A549 (cell line): ENCODE results near the gene ASAP2. TPM values are rescaled to one million over a fixed set of nuclear protein-coding genes. Genes with fewer than 3 reads are reported as not detected.

Experiments
- ATAC-seq, 2 experiments: fragments of 200-7000 bp in 1 of 2; fragments of >200 bp in 1 of 2; cut with Nextera tagmentation in 1 of 2; cut with Tn5 transposase in 1 of 2; 3 replicates each; pipeline versions ENCODE4 v1.8.0 to v1.9.1; 2018 to 2020; ENCODE audit warnings: mild to moderate bottlenecking in 1 of 2, moderate library complexity in 1 of 2
- CTCF ChIA-PET: fragments of 300-600 bp; sonication (Branson Sonifier 250); formaldehyde crosslinking; extraction: SDS; loops from one replicate; lab custom pipeline; 2021; ENCODE audit warnings: antibody characterized with exemption, inconsistent platforms; lab: Yijun Ruan, JAX
- POLR2A ChIA-PET: fragments of 350-600 bp; formaldehyde crosslinking; extraction: SDS; loops from one replicate; lab custom pipeline; 2021; ENCODE audit warnings: antibody characterized with exemption, inconsistent platforms; lab: Yijun Ruan, JAX
- DNase-seq, 2 experiments: peaks; one replicate each; pipeline versions ENCODE4 v3.0.0 to v3.0.0-alpha.2; 2011 to 2016; ENCODE audit warnings: low read depth in 1 of 2, low spot score in 1 of 2
- FAIRE-seq: peaks from 2 replicates; lab custom pipeline; 2011; peaks lifted over from hg19 to GRCh38; lab: Jason Lieb, UNC
- H3K27ac ChIP-seq, 2 experiments: fragments of >200 bp; sonication (Bioruptor Twin); formaldehyde crosslinking; 3 replicates each; pipeline ENCODE4 v1.5.1; 2016 to 2017
- H3K4me1 ChIP-seq: fragments of >200 bp; sonication (Bioruptor Twin); formaldehyde crosslinking; 3 replicates; pipeline ENCODE4 v1.6.1; 2016
- H3K4me2 ChIP-seq: fragments of >200 bp; sonication (Bioruptor Twin); formaldehyde crosslinking; 3 replicates; pipeline ENCODE4 v1.6.1; 2016
- H3K4me3 ChIP-seq: fragments of >200 bp; sonication (Bioruptor Twin); formaldehyde crosslinking; 3 replicates; pipeline ENCODE4 v1.5.1; 2016
- H3K9me3 ChIP-seq: fragments of >200 bp; sonication (Bioruptor Twin); formaldehyde crosslinking; 3 replicates; pipeline ENCODE4 v1.6.1; 2016
- CBX8 ChIP-seq: fragments of 200-600 bp; sonication (generic); IDR thresholded peaks from 2 replicates; pipeline ENCODE4 v1.6.1; 2016
- CEBPB ChIP-seq, 2 experiments: fragments of >200 bp in 1 of 2; sonication (Bioruptor Twin) in 1 of 2; formaldehyde crosslinking in 1 of 2; IDR thresholded peaks; 2 replicates each; pipeline ENCODE4 v1.6.1; 2012 to 2016
- CHD2 ChIP-seq: fragments of 150-350 bp; IDR thresholded peaks from 2 replicates; pipeline ENCODE4 v1.6.1; 2014; ENCODE audit warnings: low read length; ENCODE audit not compliant: partially characterized antibody
- CHD4 ChIP-seq: fragments of 200-600 bp; sonication (generic); IDR thresholded peaks from 2 replicates; pipeline ENCODE4 v1.6.1; 2016; ENCODE audit warnings: antibody characterized with exemption, mild to moderate bottlenecking, borderline replicate concordance
- EP300 ChIP-seq, 2 experiments: fragments of >200 bp; sonication (Bioruptor Twin); formaldehyde crosslinking; IDR thresholded peaks; 2 replicates in 1 of 2; 3 replicates in 1 of 2; pipeline ENCODE4 v1.6.1; 2016 to 2017
- ESRRA ChIP-seq: fragments of 150-350 bp; IDR thresholded peaks from 2 replicates; pipeline ENCODE4 v1.6.1; 2014; ENCODE audit warnings: mild to moderate bottlenecking, low read length, borderline replicate concordance
- FOSB ChIP-seq: fragments of 250-450 bp; sonication (Bioruptor Pico); IDR thresholded peaks from 2 replicates; pipeline ENCODE4 v1.5.0; 2020; ENCODE audit warnings: mild to moderate bottlenecking, moderate library complexity
- HDAC2 ChIP-seq: fragments of 200-600 bp; sonication (generic); IDR thresholded peaks from 2 replicates; pipeline ENCODE4 v1.6.1; 2016
- HEYL ChIP-seq: fragments of 250-450 bp; sonication (Bioruptor Pico); IDR thresholded peaks from 2 replicates; pipeline ENCODE4 v1.8.0; 2021; ENCODE audit warnings: mild to moderate bottlenecking, moderate library complexity
- HMGXB4 ChIP-seq: fragments of 250-450 bp; sonication (Bioruptor Pico); IDR thresholded peaks from 2 replicates; pipeline ENCODE4 v1.5.0; 2021; ENCODE audit warnings: mild to moderate bottlenecking, moderate library complexity, borderline replicate concordance
- HOXB13 ChIP-seq: fragments of 250-450 bp; sonication (Bioruptor Pico); IDR thresholded peaks from 2 replicates; pipeline ENCODE4 v1.5.0; 2020; ENCODE audit warnings: low read depth, mild to moderate bottlenecking, moderate library complexity
- KDM5A ChIP-seq: fragments of 200-600 bp; sonication (generic); IDR thresholded peaks from 2 replicates; pipeline ENCODE4 v1.6.1; 2016; ENCODE audit warnings: antibody characterized with exemption, mild to moderate bottlenecking
- MAZ ChIP-seq: fragments of 150-350 bp; IDR thresholded peaks from 2 replicates; pipeline ENCODE4 v1.6.1; 2014; ENCODE audit warnings: antibody characterized with exemption, low read depth, low read length, borderline replicate concordance
- MYC ChIP-seq: IDR thresholded peaks from 2 replicates; pipeline ENCODE4 v1.6.1; 2012; ENCODE audit warnings: mild to moderate bottlenecking, inconsistent platforms, low read length, improper control_type of control experiment, borderline replicate concordance
- POLR2A ChIP-seq: IDR thresholded peaks from 2 replicates; pipeline ENCODE4 v1.6.1; 2012; ENCODE audit warnings: mild to moderate bottlenecking, low read length
- RAD21 ChIP-seq, 2 experiments: fragments of >200 bp in 1 of 2; sonication (Bioruptor Twin) in 1 of 2; formaldehyde crosslinking in 1 of 2; IDR thresholded peaks in 1 of 2; conservative IDR thresholded peaks in 1 of 2; 2 replicates in 1 of 2; 3 replicates in 1 of 2; pipeline ENCODE4 v1.6.1; 2012 to 2018; ENCODE audit warnings: inconsistent platforms in 1 of 2
- RCOR1 ChIP-seq: fragments of 150-350 bp; IDR thresholded peaks from 2 replicates; pipeline ENCODE4 v1.6.1; 2014; ENCODE audit warnings: antibody characterized with exemption, low read length, low read depth
- RNF2 ChIP-seq: fragments of 200-600 bp; sonication (generic); IDR thresholded peaks from 2 replicates; pipeline ENCODE4 v1.6.1; 2016; ENCODE audit warnings: low read depth, mild to moderate bottlenecking, antibody characterized with exemption, moderate library complexity, borderline replicate concordance
- ZC3H11A ChIP-seq: fragments of 450-650 bp; IDR thresholded peaks from 2 replicates; pipeline ENCODE4 v1.6.1; 2014; ENCODE audit warnings: antibody characterized with exemption, mild to moderate bottlenecking
- WGBS: methylation state at CpG from one replicate; pipeline ENCODE4 v1.1.6; 2017; ENCODE audit errors: missing lambda C conversion rate; 5-methylcytosine and 5-hydroxymethylcytosine counted together
- polyA plus RNA-seq, 4 experiments: library from polyadenylated mRNA; depleted of rRNA in 3 of 4; stranded (reverse); fragments of >200 nt; fragmentation: RNase III in 1 of 4; extraction: RNeasy Plus Mini Kit Qiagen cat#74134 plus additional on column Dnase treatment in 1 of 4; gene quantifications; 2 replicates in 3 of 4; 3 replicates in 1 of 4; pipeline ENCODE4 v1.2.3, GENCODE V29; 2011 to 2017
- TF ChIP-seq, protein P1 (sequence below): fragments of 450-650 bp; IDR thresholded peaks from 2 replicates; pipeline ENCODE4 v1.6.1; 2014; ENCODE audit warnings: antibody characterized with exemption
- TF ChIP-seq, protein P2 (sequence below): fragments of 250-450 bp; sonication (Bioruptor Pico); IDR thresholded peaks from 2 replicates; pipeline ENCODE4 v1.5.0; 2020; ENCODE audit warnings: low read depth, mild to moderate bottlenecking, moderate library complexity
- TF ChIP-seq, protein P3 (sequence below): fragments of 200-600 bp; sonication (generic); IDR thresholded peaks from 2 replicates; pipeline ENCODE4 v1.6.1; 2016; ENCODE audit warnings: antibody characterized with exemption, mild to moderate bottlenecking, moderate library complexity

Gene ASAP2
- polyA plus RNA-seq, 2 of the 4 experiments (the other 2 are of a cell fraction) = 17.8 to 27.9 TPM

DNA sequence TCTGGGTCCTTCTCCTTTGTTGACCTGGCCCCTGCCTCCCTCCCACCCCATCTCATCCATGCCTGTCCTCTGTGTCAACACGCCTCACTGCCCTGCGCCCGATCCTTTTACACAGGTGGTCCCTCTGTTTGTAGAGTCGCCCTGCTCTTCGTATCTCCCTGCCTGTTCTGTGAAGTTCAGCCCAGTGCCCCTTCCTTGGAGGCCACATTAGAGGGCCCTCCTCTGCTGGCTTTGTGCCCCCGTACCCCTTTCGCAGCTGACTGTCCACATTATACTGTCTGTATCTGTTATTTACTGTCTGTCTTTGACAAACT lies 25.5 kb downstream of the ASAP2 start:
- no peak for FAIRE-seq
- CTCF ChIA-PET = interaction anchor here (0.6 to 4.3 kb wide), 12 partner anchors 8 to 101 kb away, joined by 3 to 20 read pairs (median 4); partner anchors contain the start of gene ASAP2
- WGBS = 92% methylated on average over 7 of the region's 7 CpGs
- H3K4me1 ChIP-seq = peaks cover 79% of the 10 kb centered on the region
- TF ChIP-seq CEBPB (IDR thresholded peaks at IDR 0.05) (no peak), RNF2 (no peak), EP300 (IDR thresholded peaks at IDR 0.05) (no peak), MYC (no peak), CBX8 (no peak), HMGXB4 (CRISPR knock-in tag) (no peak)
- no peak for DNase-seq
- no peak overlapping the region for H3K4me3 ChIP-seq
- no peaks in the 10 kb centered on the region for H3K9me3 ChIP-seq
- H3K4me2 ChIP-seq = peak overlapping the region; percentile 32; the same call in 2 of the 3 replicates
- no peak for ATAC-seq
- H3K27ac ChIP-seq = peak overlapping the region in 1 of 2 experiments; percentile 88; a peak in 3 of 6 replicates
- POLR2A ChIA-PET = no interaction called here

- DNase-seq (no peak), ATAC-seq (no peak), FAIRE-seq (no peak)
- peaks cover 75% of the 10 kb centered on the region for H3K4me1 ChIP-seq
- TF ChIP-seq, protein P1, sequence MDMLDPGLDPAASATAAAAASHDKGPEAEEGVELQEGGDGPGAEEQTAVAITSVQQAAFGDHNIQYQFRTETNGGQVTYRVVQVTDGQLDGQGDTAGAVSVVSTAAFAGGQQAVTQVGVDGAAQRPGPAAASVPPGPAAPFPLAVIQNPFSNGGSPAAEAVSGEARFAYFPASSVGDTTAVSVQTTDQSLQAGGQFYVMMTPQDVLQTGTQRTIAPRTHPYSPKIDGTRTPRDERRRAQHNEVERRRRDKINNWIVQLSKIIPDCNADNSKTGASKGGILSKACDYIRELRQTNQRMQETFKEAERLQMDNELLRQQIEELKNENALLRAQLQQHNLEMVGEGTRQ = no peak
- TF ChIP-seq, protein P2, sequence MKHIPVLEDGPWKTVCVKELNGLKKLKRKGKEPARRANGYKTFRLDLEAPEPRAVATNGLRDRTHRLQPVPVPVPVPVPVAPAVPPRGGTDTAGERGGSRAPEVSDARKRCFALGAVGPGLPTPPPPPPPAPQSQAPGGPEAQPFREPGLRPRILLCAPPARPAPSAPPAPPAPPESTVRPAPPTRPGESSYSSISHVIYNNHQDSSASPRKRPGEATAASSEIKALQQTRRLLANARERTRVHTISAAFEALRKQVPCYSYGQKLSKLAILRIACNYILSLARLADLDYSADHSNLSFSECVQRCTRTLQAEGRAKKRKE (CRISPR knock-in tag) = no peak
- TF ChIP-seq EP300 (IDR thresholded peaks at IDR 0.05) (no peak), ESRRA (no peak), POLR2A (no peak), RCOR1 (no peak), CHD4 (no peak), HDAC2 (no peak), HOXB13 (CRISPR knock-in tag) (no peak), CHD2 (no peak), HEYL (CRISPR knock-in tag) (no peak), KDM5A (no peak), MYC (no peak), MAZ (no peak), ZC3H11A (no peak), FOSB (CRISPR knock-in tag) (no peak), RAD21 (conservative IDR thresholded peaks at IDR 0.05 in 1 of 2, IDR thresholded peaks at IDR 0.05 in 1 of 2) (no peak), CEBPB (IDR thresholded peaks at IDR 0.05) (no peak)
- TF ChIP-seq, protein P3, sequence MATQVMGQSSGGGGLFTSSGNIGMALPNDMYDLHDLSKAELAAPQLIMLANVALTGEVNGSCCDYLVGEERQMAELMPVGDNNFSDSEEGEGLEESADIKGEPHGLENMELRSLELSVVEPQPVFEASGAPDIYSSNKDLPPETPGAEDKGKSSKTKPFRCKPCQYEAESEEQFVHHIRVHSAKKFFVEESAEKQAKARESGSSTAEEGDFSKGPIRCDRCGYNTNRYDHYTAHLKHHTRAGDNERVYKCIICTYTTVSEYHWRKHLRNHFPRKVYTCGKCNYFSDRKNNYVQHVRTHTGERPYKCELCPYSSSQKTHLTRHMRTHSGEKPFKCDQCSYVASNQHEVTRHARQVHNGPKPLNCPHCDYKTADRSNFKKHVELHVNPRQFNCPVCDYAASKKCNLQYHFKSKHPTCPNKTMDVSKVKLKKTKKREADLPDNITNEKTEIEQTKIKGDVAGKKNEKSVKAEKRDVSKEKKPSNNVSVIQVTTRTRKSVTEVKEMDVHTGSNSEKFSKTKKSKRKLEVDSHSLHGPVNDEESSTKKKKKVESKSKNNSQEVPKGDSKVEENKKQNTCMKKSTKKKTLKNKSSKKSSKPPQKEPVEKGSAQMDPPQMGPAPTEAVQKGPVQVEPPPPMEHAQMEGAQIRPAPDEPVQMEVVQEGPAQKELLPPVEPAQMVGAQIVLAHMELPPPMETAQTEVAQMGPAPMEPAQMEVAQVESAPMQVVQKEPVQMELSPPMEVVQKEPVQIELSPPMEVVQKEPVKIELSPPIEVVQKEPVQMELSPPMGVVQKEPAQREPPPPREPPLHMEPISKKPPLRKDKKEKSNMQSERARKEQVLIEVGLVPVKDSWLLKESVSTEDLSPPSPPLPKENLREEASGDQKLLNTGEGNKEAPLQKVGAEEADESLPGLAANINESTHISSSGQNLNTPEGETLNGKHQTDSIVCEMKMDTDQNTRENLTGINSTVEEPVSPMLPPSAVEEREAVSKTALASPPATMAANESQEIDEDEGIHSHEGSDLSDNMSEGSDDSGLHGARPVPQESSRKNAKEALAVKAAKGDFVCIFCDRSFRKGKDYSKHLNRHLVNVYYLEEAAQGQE = no peak
- ChIA-PET CTCF (interaction anchor here (0.8 to 4.3 kb wide), 11 partner anchors 9 to 101 kb away, joined by 3 to 20 read pairs (median 5); partner anchors contain the start of gene ASAP2), POLR2A (no interaction called here)
- peak overlapping the region in 1 of 2 experiments; percentile 88; a peak in 3 of 6 replicates for H3K27ac ChIP-seq
- peak overlapping the region; percentile 32; the same call in 2 of the 3 replicates for H3K4me2 ChIP-seq
- WGBS = 77% methylated on average over 7 of the region's 7 CpGs
- H3K4me3 ChIP-seq = no peak overlapping the region
- no peaks in the 10 kb centered on the region for H3K9me3 ChIP-seq
These were observed 26.3 kb downstream of the ASAP2 start for GRCh38 chr2:9232886-9233285.
